Germinal center (tissue), 1 donor: Measurements from ENCODE around the gene RIIAD1.
A peak's percentile ranks its signal among the peaks of the same experiment; 100 is the strongest.
"Not testable (repeated sequence)": the region's sequence is repeated elsewhere in the genome, so short reads cannot be mapped to it uniquely, and the experiment has no call there.

Experiments
- DNase-seq: peaks from one replicate; pipeline ENCODE4 v3.0.0; 2012; ENCODE audit warnings: mixed read lengths, low spot score

RIIAD1 gene

DNA sequence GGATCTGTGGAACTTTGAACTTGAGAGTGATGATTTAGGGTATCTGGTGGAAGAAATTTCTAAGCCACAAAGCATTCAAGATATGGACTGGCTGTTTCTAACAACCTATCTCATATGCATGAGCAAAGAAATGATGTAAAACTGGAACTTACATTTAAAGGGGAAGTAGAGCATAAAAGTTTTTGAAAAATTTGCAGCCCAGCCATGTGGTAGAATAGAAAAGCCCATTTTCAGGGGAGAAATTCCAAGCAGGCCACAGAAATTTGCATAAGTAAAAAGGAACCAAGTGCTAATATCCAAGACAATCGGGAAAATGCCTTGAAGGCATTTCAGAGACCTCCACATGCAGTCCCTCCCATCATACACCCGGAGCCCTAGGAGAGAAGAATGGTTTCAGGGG lies 15.7 kb downstream of the RIIAD1 start:
- no peak for DNase-seq

DNA sequence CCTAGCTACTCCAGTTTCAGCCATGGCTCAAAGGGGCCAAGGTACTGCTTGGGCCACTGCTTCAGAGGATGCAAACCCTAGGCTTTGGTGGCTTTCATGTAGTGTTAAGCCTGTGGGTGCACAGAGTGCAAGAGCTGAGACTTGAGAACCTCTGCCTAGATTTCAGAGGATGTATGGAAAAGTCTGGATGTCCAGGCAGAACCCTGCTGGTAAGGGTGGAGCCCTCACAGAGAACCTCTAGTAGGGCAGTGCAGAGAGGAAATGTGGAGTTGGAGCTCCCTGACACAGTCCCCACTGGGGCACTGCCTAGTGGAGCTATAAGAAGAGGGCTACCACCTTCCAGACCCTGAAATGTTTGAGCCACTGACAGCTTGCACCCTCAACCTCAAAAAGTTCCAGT lies 16.2 kb downstream of the RIIAD1 start:
- DNase-seq, result no peak

DNA sequence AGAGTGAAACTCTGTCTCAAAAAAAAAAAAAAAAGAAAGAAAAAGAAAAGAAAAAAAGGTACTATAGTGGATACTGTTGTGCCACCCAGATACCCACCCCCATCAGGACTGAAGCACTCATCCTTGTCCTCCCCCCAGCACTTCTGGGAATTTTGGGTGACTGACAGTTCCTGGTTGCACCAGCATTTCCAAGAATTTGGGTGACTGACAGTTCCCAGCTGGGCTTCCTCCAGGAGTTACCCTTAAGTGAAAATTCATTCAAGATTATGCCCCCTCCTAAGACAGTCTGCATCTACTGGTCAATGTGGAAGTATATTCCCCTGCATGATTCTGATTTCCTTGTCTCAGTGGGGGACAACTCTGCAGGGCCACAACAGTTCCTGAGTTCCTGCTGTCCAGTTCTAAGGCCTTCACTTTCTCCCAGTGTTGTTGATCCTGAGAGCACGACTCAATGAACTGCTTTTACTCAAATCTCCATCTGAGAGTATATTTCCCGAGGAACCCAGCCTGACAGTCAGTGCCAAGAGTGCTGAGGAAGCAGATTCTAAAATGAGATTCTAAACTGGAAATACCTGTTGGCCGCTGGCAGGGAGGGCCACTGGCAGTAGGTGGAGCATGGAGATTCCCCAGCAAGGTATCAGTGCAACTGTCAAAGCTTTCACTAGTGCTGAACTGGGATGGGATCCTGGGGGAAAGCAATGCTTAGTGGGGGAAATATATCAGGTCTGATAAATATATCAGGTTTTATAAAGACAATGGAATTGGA lies 18.5 kb downstream of the RIIAD1 start:
- DNase-seq, result no peak

GRCh38 chr1:151741516-151741915 lies 20.2 kb downstream of the RIIAD1 start:
- DNase-seq, result no peak

GRCh38 chr1:151756291-151756690 lies 35.0 kb downstream of the RIIAD1 start:
- no peak for DNase-seq

GRCh38 chr1:151759241-151759640 lies 37.9 kb downstream of the RIIAD1 start:
- no peak for DNase-seq

GRCh38 chr1:151760597-151761385 lies 39.5 kb downstream of the RIIAD1 start:
- DNase-seq, result no peak

GRCh38 chr1:151762941-151763921 lies 41.9 kb downstream of the RIIAD1 start, which contains the start of gene MRPL9:
Gene MRPL9 (minus strand): TSS chr1:151763496. CDS start chr1:151763479, 17 bp downstream.
- DNase-seq, result peak; percentile 91

DNA sequence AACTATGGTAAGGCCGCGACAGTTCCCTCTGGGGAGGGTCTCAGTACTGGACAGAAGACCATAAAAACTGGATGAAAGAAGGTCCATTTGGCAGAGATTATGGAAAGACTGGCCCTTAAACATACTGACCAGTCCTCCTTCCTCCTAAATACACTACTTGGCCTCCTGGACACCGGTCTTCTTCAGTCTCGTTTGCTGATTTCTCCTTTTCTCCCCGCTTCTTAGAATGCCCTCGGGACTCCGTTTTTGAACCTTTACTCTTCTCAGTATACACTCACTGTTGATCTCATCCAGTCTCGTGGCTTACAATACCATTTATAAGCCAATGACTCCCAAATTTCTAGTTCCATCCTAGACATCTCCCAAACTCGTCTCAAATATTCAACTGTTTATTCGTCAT lies 42.7 kb downstream of the RIIAD1 start:
- no peak for DNase-seq

- not testable (repeated sequence) for DNase-seq
Measured at GRCh38 chr1:151768351-151769066, 47.2 kb downstream of the RIIAD1 start.

DNA sequence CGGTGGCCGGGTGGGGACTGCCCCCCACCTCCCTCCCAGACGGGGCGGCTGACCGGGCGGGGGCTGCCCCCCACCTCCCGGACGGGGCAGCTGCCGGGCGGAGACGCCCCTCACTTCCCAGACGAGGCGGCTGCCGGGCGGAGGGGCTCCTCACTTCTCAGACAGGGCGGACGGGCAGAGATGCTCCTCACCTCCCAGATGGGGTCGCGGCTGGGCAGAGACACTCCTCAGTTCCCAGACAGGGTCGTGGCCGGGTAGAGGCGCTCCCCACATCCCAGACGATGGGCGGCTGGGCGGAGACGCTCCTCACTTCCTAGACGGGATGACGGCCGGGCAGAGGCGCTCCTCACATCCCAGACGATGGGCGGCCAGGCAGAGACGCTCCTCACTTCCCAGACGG lies 47.9 kb downstream of the RIIAD1 start:
- not testable (repeated sequence) for DNase-seq

GRCh38 chr1:151773702-151774101 lies 52.4 kb downstream of the RIIAD1 start:
- no peak for DNase-seq

- DNase-seq, result no peak
Measured at GRCh38 chr1:151774256-151774922, 53.1 kb downstream of the RIIAD1 start.

- no peak for DNase-seq
Measured at GRCh38 chr1:151775894-151776664, 54.8 kb downstream of the RIIAD1 start.

- no peak for DNase-seq
Measured at GRCh38 chr1:151776665-151777062, 55.3 kb downstream of the RIIAD1 start.

- no peak for DNase-seq
Measured at GRCh38 chr1:151777317-151777716, 56.0 kb downstream of the RIIAD1 start.
